Measurements from ENCODE around the gene FKRP.

FKRP gene

DNA sequence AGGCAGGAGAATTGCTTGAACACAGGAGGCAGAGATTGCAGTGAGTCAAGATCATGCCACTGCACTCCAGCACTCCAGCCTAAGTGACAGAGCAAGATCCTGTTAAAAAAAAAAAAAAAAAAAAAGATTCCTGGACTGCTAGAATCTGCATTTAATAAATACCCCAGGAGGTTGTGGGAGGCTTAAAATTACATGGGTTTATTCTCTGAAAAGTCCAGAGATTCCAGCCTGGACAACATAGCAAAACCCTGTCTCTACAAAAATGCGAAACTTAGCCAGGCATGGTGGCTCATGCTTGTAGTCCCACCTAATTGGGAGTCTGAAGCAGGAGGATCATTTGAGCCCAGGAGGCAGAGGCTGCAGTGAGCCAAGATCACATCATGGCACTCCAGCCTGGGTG, 52.0 kb downstream of the FKRP start:
- Histone ChIP-seq H3F3A (ENCODE audit: low read depth) (no peaks in the 10 kb centered on the region), H3K9ac (ENCODE audit: low read depth, low read length, poor library complexity, severe bottlenecking) (no peak overlapping the region), H3K9me2 (replicated peaks; ENCODE audit: low read depth, low read length) (no peaks in the 10 kb centered on the region), H3K4me2 (ENCODE audit: low read depth, low read length, poor library complexity, severe bottlenecking) (no peak overlapping the region), H3K4me3 (ENCODE audit: low read length, poor library complexity, severe bottlenecking) (no peak overlapping the region), H3K9me3 (ENCODE audit: insufficient read depth, low read depth, low read length) (no peaks in the 10 kb centered on the region), H3K79me2 (ENCODE audit: insufficient read depth, low read length) (no peaks in the 10 kb centered on the region), H3K27me3 (ENCODE audit: insufficient read depth, low read length, poor library complexity, severe bottlenecking) (no peaks in the 10 kb centered on the region), H2AFZ (ENCODE audit: low read length) (no peak overlapping the region), H3K4me1 (ENCODE audit: insufficient read depth, low read length, poor library complexity, severe bottlenecking) (peaks cover 7% of the 10 kb centered on the region), H4K20me1 (ENCODE audit: insufficient read depth, low read length, poor library complexity, severe bottlenecking) (no peaks in the 10 kb centered on the region), H3K36me3 (ENCODE audit: insufficient read depth, low read length) (no peaks in the 10 kb centered on the region)
- TF ChIP-seq EZH2phosphoT487 (IDR thresholded peaks at IDR 0.05; ENCODE audit: borderline replicate concordance) (no peak), CTCF (conservative IDR thresholded peaks at IDR 0.05; ENCODE audit: low read length) (no peak)

GRCh38 chr19:46798713-46799112, 52.9 kb downstream of the FKRP start:
- Histone ChIP-seq H3K4me3 (ENCODE audit: low read length, poor library complexity, severe bottlenecking) (no peak overlapping the region), H3K36me3 (ENCODE audit: insufficient read depth, low read length) (no peaks in the 10 kb centered on the region), H4K20me1 (ENCODE audit: insufficient read depth, low read length, poor library complexity, severe bottlenecking) (no peaks in the 10 kb centered on the region), H3K9me3 (ENCODE audit: insufficient read depth, low read depth, low read length) (no peaks in the 10 kb centered on the region), H3K4me1 (ENCODE audit: insufficient read depth, low read length, poor library complexity, severe bottlenecking) (no peaks in the 10 kb centered on the region), H3K4me2 (ENCODE audit: low read depth, low read length, poor library complexity, severe bottlenecking) (no peak overlapping the region), H3K27me3 (ENCODE audit: insufficient read depth, low read length, poor library complexity, severe bottlenecking) (no peaks in the 10 kb centered on the region), H3K9ac (ENCODE audit: low read depth, low read length, poor library complexity, severe bottlenecking) (no peak overlapping the region), H2AFZ (ENCODE audit: low read length) (no peak overlapping the region), H3F3A (ENCODE audit: low read depth) (no peaks in the 10 kb centered on the region), H3K79me2 (ENCODE audit: insufficient read depth, low read length) (no peaks in the 10 kb centered on the region), H3K9me2 (replicated peaks; ENCODE audit: low read depth, low read length) (no peaks in the 10 kb centered on the region)
- TF ChIP-seq CTCF (conservative IDR thresholded peaks at IDR 0.05; ENCODE audit: low read length), result no peak
- no peak for TF ChIP-seq EZH2phosphoT487 (IDR thresholded peaks at IDR 0.05; ENCODE audit: borderline replicate concordance)

- TF ChIP-seq CTCF (conservative IDR thresholded peaks at IDR 0.05; ENCODE audit: low read length) (no peak), EZH2phosphoT487 (IDR thresholded peaks at IDR 0.05; ENCODE audit: borderline replicate concordance) (no peak)
- Histone ChIP-seq H2AFZ (ENCODE audit: low read length) (no peak overlapping the region), H3K9ac (ENCODE audit: low read depth, low read length, poor library complexity, severe bottlenecking) (no peak overlapping the region), H3K9me2 (replicated peaks; ENCODE audit: low read depth, low read length) (no peaks in the 10 kb centered on the region), H4K20me1 (ENCODE audit: insufficient read depth, low read length, poor library complexity, severe bottlenecking) (no peaks in the 10 kb centered on the region), H3K79me2 (ENCODE audit: insufficient read depth, low read length) (no peaks in the 10 kb centered on the region), H3K4me1 (ENCODE audit: insufficient read depth, low read length, poor library complexity, severe bottlenecking) (no peaks in the 10 kb centered on the region), H3K4me3 (ENCODE audit: low read length, poor library complexity, severe bottlenecking) (no peak overlapping the region), H3F3A (ENCODE audit: low read depth) (no peaks in the 10 kb centered on the region), H3K36me3 (ENCODE audit: insufficient read depth, low read length) (no peaks in the 10 kb centered on the region), H3K9me3 (ENCODE audit: insufficient read depth, low read depth, low read length) (no peaks in the 10 kb centered on the region), H3K4me2 (ENCODE audit: low read depth, low read length, poor library complexity, severe bottlenecking) (no peak overlapping the region), H3K27me3 (ENCODE audit: insufficient read depth, low read length, poor library complexity, severe bottlenecking) (no peaks in the 10 kb centered on the region)
Measured at GRCh38 chr19:46802152-46802551, 56.3 kb downstream of the FKRP start.

Measured in Loucy (cell line).